ENCODE results near the gene GLS2. TPM values are rescaled to one million over a fixed set of nuclear protein-coding genes. Genes with fewer than 3 reads are reported as not detected.

GLS2 gene
- total and polyA plus RNA-seq, 2 experiments from 2014 or later, result 12.2 to 31.6 TPM

DNA sequence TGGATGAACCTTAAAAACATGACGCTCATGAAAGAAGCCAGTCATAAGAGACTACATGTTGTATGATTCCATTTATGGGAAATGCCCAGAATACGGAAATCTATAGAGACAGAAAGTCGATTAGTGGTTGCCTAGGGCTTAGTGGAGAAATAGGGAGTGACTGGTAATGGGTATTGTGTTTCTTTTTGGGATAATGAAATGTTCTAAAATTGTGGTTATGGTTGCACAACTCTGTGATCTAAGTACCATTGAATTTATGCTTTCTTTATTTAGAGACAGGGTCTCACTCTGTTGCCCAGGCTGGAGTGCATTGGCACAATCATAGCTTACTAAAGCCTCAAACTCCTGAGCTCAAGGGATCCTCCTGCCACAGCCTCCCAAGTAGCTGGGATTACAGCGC, 41.7 kb upstream of the GLS2 start:
- H3K9me2 ChIP-seq (ENCODE audit: insufficient read depth), result no peaks in the 10 kb centered on the region
- no peak overlapping the region for H2AFZ ChIP-seq
- H3K36me3 ChIP-seq (ENCODE audit: insufficient read depth), result no peaks in the 10 kb centered on the region
- H3K36me3 Mint-ChIP-seq (ENCODE audit: low read depth), result no peaks in the 10 kb centered on the region
- no peak overlapping the region for H3K27ac ChIP-seq (ENCODE audit: low read depth)
- TF ChIP-seq CREB1 (CRISPR knock-in tag; IDR thresholded peaks at IDR 0.05; ENCODE audit: low read depth) (no peak), EZH2 (IDR thresholded peaks at IDR 0.05; ENCODE audit: low read depth, unreplicated experiment) (no peak)
- ATAC-seq, result no peak
- H3K27ac Mint-ChIP-seq, result no peak overlapping the region
- peaks cover 14% of the 10 kb centered on the region for H3K4me1 ChIP-seq (ENCODE audit: insufficient read depth)
- no peak overlapping the region for H3K4me2 ChIP-seq
- H3K27me3 ChIP-seq (ENCODE audit: insufficient read depth), result no peaks in the 10 kb centered on the region
- peaks cover 13% of the 10 kb centered on the region for H3K4me1 Mint-ChIP-seq
- no peak overlapping the region for H3K4me3 ChIP-seq
- H3F3A ChIP-seq (replicated peaks; ENCODE audit: low read depth), result no peaks in the 10 kb centered on the region
- DNase-seq (ENCODE audit: low spot score), result no peak
- H3K79me2 ChIP-seq (replicated peaks; ENCODE audit: insufficient read depth), result peaks cover 79% of the 10 kb centered on the region
- no peak overlapping the region for H3K4me3 Mint-ChIP-seq
- H3K27me3 Mint-ChIP-seq (ENCODE audit: insufficient read depth, low read depth, poor library complexity), result peaks cover 1% of the 10 kb centered on the region
- no peaks in the 10 kb centered on the region for H3K9me3 Mint-ChIP-seq
- no peaks in the 10 kb centered on the region for H4K20me1 ChIP-seq (replicated peaks; ENCODE audit: insufficient read depth)

GRCh38 chr12:56528846-56529245, 40.9 kb upstream of the GLS2 start:
- Mint-ChIP-seq H3K4me3 (no peak overlapping the region), H3K27ac (no peak overlapping the region), H3K36me3 (ENCODE audit: low read depth) (no peaks in the 10 kb centered on the region), H3K27me3 (ENCODE audit: insufficient read depth, low read depth, poor library complexity) (peaks cover 1% of the 10 kb centered on the region), H3K4me1 (peaks cover 13% of the 10 kb centered on the region), H3K9me3 (no peaks in the 10 kb centered on the region)
- Histone ChIP-seq H3K9me2 (ENCODE audit: insufficient read depth) (no peaks in the 10 kb centered on the region), H3K4me1 (ENCODE audit: insufficient read depth) (peaks cover 14% of the 10 kb centered on the region), H3K4me2 (no peak overlapping the region), H3F3A (replicated peaks; ENCODE audit: low read depth) (no peaks in the 10 kb centered on the region), H3K27me3 (ENCODE audit: insufficient read depth) (no peaks in the 10 kb centered on the region), H2AFZ (no peak overlapping the region), H3K4me3 (no peak overlapping the region), H3K36me3 (ENCODE audit: insufficient read depth) (no peaks in the 10 kb centered on the region), H4K20me1 (replicated peaks; ENCODE audit: insufficient read depth) (no peaks in the 10 kb centered on the region), H3K27ac (ENCODE audit: low read depth) (no peak overlapping the region), H3K79me2 (replicated peaks; ENCODE audit: insufficient read depth) (peaks cover 80% of the 10 kb centered on the region)
- DNase-seq (ENCODE audit: low spot score) (no peak), ATAC-seq (no peak)
- no peak for TF ChIP-seq EZH2 (IDR thresholded peaks at IDR 0.05; ENCODE audit: low read depth, unreplicated experiment)

DNA sequence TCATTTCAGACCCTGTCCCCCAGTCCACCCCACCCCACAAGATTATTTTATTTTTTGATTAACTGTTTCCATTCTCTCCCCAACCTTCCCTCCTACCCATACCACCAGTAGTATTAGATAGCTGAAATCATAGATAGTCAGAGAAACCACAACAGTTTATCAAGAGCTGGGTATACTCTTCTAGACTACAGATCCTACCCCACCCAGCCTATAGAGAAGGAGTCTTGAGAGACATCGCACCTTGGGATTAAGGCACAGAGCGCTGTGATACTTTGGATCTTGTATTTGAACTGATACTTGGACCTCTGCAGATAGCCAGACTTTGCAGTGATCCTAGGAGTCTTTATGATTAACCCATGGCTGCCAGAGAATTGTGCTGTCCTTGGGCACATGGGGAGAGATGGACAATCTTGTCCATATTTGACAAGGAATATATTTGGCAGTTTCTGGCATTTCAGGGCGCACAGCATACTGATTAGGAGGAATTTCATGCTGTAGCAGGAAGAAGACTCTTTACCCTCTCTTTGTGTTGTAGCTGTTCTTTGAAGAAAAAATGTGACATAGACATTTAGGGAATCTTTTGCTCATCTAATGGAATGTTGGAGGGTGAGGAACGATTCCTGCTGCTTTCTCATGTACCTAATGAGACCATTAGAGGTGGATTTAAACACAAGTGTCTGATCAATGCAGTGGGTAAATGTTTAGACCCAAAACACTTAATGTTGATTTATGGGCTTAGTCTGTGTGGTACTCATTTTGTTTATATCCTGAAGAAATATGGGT, 34.6 kb upstream of the GLS2 start:
- Mint-ChIP-seq H3K4me1 (peaks cover 33% of the 10 kb centered on the region), H3K27ac (peak overlapping the region; percentile 72), H3K4me3 (peak overlapping the region; percentile 83), H3K27me3 (ENCODE audit: insufficient read depth, low read depth, poor library complexity) (peaks cover 3% of the 10 kb centered on the region), H3K36me3 (ENCODE audit: low read depth) (no peaks in the 10 kb centered on the region), H3K9me3 (no peaks in the 10 kb centered on the region)
- Histone ChIP-seq H3K4me1 (ENCODE audit: insufficient read depth) (peaks cover 23% of the 10 kb centered on the region), H3K27ac (ENCODE audit: low read depth) (peak overlapping the region; percentile 86), H3K27me3 (ENCODE audit: insufficient read depth) (no peaks in the 10 kb centered on the region), H3K79me2 (replicated peaks; ENCODE audit: insufficient read depth) (peaks cover 41% of the 10 kb centered on the region), H3K9me2 (ENCODE audit: insufficient read depth) (no peaks in the 10 kb centered on the region), H4K20me1 (replicated peaks; ENCODE audit: insufficient read depth) (no peaks in the 10 kb centered on the region), H3K36me3 (ENCODE audit: insufficient read depth) (no peaks in the 10 kb centered on the region), H3F3A (replicated peaks; ENCODE audit: low read depth) (no peaks in the 10 kb centered on the region), H3K4me3 (peak overlapping the region; percentile 68), H3K4me2 (peak overlapping the region; percentile 88), H2AFZ (no peak overlapping the region)
- ATAC-seq (peak; percentile 43), DNase-seq (ENCODE audit: low spot score) (peak; percentile 60)
- no peak for TF ChIP-seq CREB1 (CRISPR knock-in tag; IDR thresholded peaks at IDR 0.05; ENCODE audit: low read depth)
